HEK293 (cell line): ENCODE results near the gene LILRB5.

Experiments
- CTCF ChIA-PET: fragments of 350-600 bp; formaldehyde crosslinking; extraction: SDS; loops from one replicate; lab custom pipeline; 2021; ENCODE audit warnings: antibody characterized with exemption; lab: Yijun Ruan, JAX
- POLR2A ChIA-PET: fragments of 300-600 bp; formaldehyde crosslinking; extraction: SDS; loops from one replicate; lab custom pipeline; 2020; ENCODE audit warnings: antibody characterized with exemption, inconsistent platforms; lab: Yijun Ruan, JAX
- H3K27ac ChIP-seq: fragments of 200-500 bp; sonication (Bioruptor generic); 2 replicates; pipeline ENCODE4 v1.5.1; 2014; ENCODE audit warnings: low read depth, low read length, control low read depth, inconsistent platforms; ENCODE audit errors: extremely low read depth
- H3K36me3 ChIP-seq, 2 experiments: fragments of 200-500 bp in 1 of 2; sonication (Bioruptor generic) in 1 of 2; 1 replicate in 1 of 2; 2 replicates in 1 of 2; pipeline ENCODE4 v1.5.1; 2014 to 2017; ENCODE audit warnings: inconsistent platforms in 2 of 2, low read length in 2 of 2; ENCODE audit not compliant: control insufficient read depth in 2 of 2, insufficient read depth in 1 of 2
- H3K4me1 ChIP-seq: fragments of 200-500 bp; sonication (Bioruptor generic); 2 replicates; pipeline ENCODE4 v1.5.1; 2014; ENCODE audit warnings: mild to moderate bottlenecking, low read length, inconsistent platforms; ENCODE audit not compliant: control insufficient read depth, insufficient read depth
- H3K4me3 ChIP-seq: 2 replicates; pipeline ENCODE4 v1.5.1; 2011; ENCODE audit warnings: low read depth, mild to moderate bottlenecking, control low read depth, low read length, moderate library complexity
- H3K9me3 ChIP-seq: fragments of 200-500 bp; sonication (Bioruptor generic); 2 replicates; pipeline ENCODE4 v1.5.1; 2014; ENCODE audit warnings: low read depth, low read length, inconsistent platforms; ENCODE audit not compliant: control insufficient read depth, insufficient read depth
- GLI4 ChIP-seq: fragments of 450-650 bp; formaldehyde crosslinking; IDR thresholded peaks from 2 replicates; pipeline ENCODE4 v1.5.1; 2016; ENCODE audit warnings: missing biosample characterization, missing genetic modification characterization
- HOXA7 ChIP-seq: sonication (generic); formaldehyde crosslinking; IDR thresholded peaks from 2 replicates; pipeline ENCODE4 v1.8.1; 2022; ENCODE audit warnings: missing genetic modification reagents, borderline replicate concordance
- KLF1 ChIP-seq: fragments of 450-650 bp; formaldehyde crosslinking; IDR thresholded peaks from 2 replicates; pipeline ENCODE4 v1.5.1; 2016; ENCODE audit warnings: missing biosample characterization, missing genetic modification characterization
- KLF9 ChIP-seq: fragments of 450-650 bp; formaldehyde crosslinking; IDR thresholded peaks from 2 replicates; pipeline ENCODE4 v1.5.1; 2016; ENCODE audit warnings: missing biosample characterization, missing genetic modification characterization, low read depth
- PRDM10 ChIP-seq: fragments of 450-650 bp; formaldehyde crosslinking; IDR thresholded peaks from 2 replicates; pipeline ENCODE4 v1.5.1; 2016; ENCODE audit warnings: missing biosample characterization, missing genetic modification characterization
- ZBTB10 ChIP-seq: fragments of 450-650 bp; formaldehyde crosslinking; IDR thresholded peaks from 2 replicates; pipeline ENCODE4 v1.5.1; 2016; ENCODE audit warnings: missing biosample characterization, missing genetic modification characterization
- ZFP3 ChIP-seq: fragments of 450-650 bp; formaldehyde crosslinking; IDR thresholded peaks from 2 replicates; pipeline ENCODE4 v1.5.1; 2016; ENCODE audit warnings: low read depth, missing biosample characterization, missing genetic modification characterization
- ZFP69B ChIP-seq: fragments of 450-650 bp; formaldehyde crosslinking; IDR thresholded peaks from 2 replicates; pipeline ENCODE4 v1.5.1; 2016; ENCODE audit warnings: missing biosample characterization, missing genetic modification characterization
- ZNF121 ChIP-seq: fragments of 450-650 bp; formaldehyde crosslinking; IDR thresholded peaks from 2 replicates; pipeline ENCODE4 v1.5.1; 2016; ENCODE audit warnings: missing biosample characterization, missing genetic modification characterization
- ZNF221 ChIP-seq: fragments of 450-650 bp; formaldehyde crosslinking; IDR thresholded peaks from 2 replicates; pipeline ENCODE4 v1.5.1; 2017; ENCODE audit warnings: missing biosample characterization, missing genetic modification characterization, borderline replicate concordance
- ZNF302 ChIP-seq: fragments of 450-650 bp; formaldehyde crosslinking; IDR thresholded peaks from 2 replicates; pipeline ENCODE4 v1.5.1; 2016; ENCODE audit warnings: missing biosample characterization, missing genetic modification characterization, low read depth
- ZNF426 ChIP-seq: fragments of 450-650 bp; formaldehyde crosslinking; IDR thresholded peaks from 2 replicates; pipeline ENCODE4 v1.5.1; 2017; ENCODE audit warnings: missing biosample characterization, missing genetic modification characterization, mild to moderate bottlenecking, inconsistent platforms, moderate library complexity
- ZNF433 ChIP-seq: fragments of 450-650 bp; formaldehyde crosslinking; IDR thresholded peaks from 2 replicates; pipeline ENCODE4 v1.5.1; 2016; ENCODE audit warnings: missing biosample characterization, missing genetic modification characterization, low read depth
- ZNF488 ChIP-seq: fragments of 450-650 bp; formaldehyde crosslinking; IDR thresholded peaks from 2 replicates; pipeline ENCODE4 v1.5.1; 2016; ENCODE audit warnings: missing biosample characterization, missing genetic modification characterization
- ZNF558 ChIP-seq: fragments of 450-650 bp; formaldehyde crosslinking; IDR thresholded peaks from 2 replicates; pipeline ENCODE4 v1.5.1; 2016; ENCODE audit warnings: missing biosample characterization, missing genetic modification characterization
- ZNF596 ChIP-seq: fragments of 450-650 bp; IDR thresholded peaks from 2 replicates; pipeline ENCODE4 v1.5.0; 2018; ENCODE audit warnings: missing biosample characterization, mild to moderate bottlenecking, missing genetic modification characterization, moderate library complexity
- ZNF621 ChIP-seq: fragments of 450-650 bp; formaldehyde crosslinking; IDR thresholded peaks from 2 replicates; pipeline ENCODE4 v1.5.1; 2017; ENCODE audit warnings: missing biosample characterization, missing genetic modification characterization
- TF ChIP-seq, protein P1 (sequence below): fragments of 450-650 bp; formaldehyde crosslinking; IDR thresholded peaks from 2 replicates; pipeline ENCODE4 v1.5.0; 2017; ENCODE audit warnings: missing biosample characterization, missing genetic modification characterization, borderline replicate concordance
- TF ChIP-seq, protein P2 (sequence below): fragments of 450-650 bp; formaldehyde crosslinking; IDR thresholded peaks from 2 replicates; pipeline ENCODE4 v1.5.1; 2016; ENCODE audit warnings: missing biosample characterization, missing genetic modification characterization
- TF ChIP-seq, protein P3 (sequence below): fragments of 450-650 bp; formaldehyde crosslinking; IDR thresholded peaks from 2 replicates; pipeline ENCODE4 v1.5.1; 2016; ENCODE audit warnings: missing biosample characterization, missing genetic modification characterization

Gene LILRB5

DNA sequence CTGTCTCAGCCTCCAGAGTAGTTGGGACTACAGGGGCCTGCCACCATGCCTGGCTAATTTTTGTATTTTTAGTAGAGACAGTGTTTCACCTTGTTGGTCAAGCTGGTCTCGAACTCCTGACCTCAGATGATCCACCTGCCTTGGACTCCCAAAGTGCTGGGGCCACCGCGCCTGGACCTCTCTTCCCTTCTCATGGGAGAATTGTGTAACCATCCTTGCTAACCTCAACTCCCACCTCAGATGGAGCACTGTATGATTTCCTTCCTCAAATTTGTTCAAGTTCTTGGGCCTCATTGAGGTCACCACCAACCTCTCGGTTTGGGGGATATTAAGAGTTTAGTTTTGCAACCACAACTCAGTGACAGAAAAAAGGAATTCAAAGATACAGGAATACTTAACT, 45.2 kb upstream of the LILRB5 start (continued):
- TF ChIP-seq ZNF558 (tag by site-specific recombination) (no peak), ZNF596 (tag by site-specific recombination) (no peak), ZNF121 (tag by site-specific recombination) (no peak)

DNA sequence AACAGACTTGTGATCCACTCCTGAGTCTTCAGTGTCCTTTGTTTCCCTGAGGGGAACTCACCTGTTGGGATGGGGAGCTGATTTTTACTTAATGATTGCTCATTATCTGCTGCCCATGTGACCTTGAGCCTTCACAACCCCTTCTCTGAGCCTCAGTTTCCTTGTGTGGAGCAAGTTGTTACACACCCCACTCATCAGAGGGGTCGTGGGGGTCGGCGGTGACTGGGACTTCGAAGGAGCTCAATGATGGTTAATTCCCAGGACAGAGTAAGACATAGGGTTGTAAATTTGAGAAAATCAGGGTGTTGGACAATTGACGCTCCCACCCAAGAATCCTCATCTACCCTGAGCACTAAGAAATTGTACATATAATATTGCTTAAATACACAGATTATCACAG, 42.4 kb upstream of the LILRB5 start:
- Histone ChIP-seq H3K27ac (no peak overlapping the region), H3K4me3 (no peak overlapping the region), H3K9me3 (no peaks in the 10 kb centered on the region), H3K36me3 (no peaks in the 10 kb centered on the region)
- CTCF ChIA-PET: interaction anchor here (0.6 kb wide), 1 partner anchor 38 kb away, joined by 3 read pairs; no protein-coding TSS in a partner anchor
- TF ChIP-seq, protein P1, sequence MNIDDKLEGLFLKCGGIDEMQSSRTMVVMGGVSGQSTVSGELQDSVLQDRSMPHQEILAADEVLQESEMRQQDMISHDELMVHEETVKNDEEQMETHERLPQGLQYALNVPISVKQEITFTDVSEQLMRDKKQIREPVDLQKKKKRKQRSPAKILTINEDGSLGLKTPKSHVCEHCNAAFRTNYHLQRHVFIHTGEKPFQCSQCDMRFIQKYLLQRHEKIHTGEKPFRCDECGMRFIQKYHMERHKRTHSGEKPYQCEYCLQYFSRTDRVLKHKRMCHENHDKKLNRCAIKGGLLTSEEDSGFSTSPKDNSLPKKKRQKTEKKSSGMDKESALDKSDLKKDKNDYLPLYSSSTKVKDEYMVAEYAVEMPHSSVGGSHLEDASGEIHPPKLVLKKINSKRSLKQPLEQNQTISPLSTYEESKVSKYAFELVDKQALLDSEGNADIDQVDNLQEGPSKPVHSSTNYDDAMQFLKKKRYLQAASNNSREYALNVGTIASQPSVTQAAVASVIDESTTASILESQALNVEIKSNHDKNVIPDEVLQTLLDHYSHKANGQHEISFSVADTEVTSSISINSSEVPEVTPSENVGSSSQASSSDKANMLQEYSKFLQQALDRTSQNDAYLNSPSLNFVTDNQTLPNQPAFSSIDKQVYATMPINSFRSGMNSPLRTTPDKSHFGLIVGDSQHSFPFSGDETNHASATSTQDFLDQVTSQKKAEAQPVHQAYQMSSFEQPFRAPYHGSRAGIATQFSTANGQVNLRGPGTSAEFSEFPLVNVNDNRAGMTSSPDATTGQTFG (tag by site-specific recombination): no peak
- TF ChIP-seq GLI4 (tag by site-specific recombination) (no peak), ZNF426 (no peak), ZFP3 (no peak), ZNF433 (tag by site-specific recombination) (no peak)
- TF ChIP-seq, protein P2, sequence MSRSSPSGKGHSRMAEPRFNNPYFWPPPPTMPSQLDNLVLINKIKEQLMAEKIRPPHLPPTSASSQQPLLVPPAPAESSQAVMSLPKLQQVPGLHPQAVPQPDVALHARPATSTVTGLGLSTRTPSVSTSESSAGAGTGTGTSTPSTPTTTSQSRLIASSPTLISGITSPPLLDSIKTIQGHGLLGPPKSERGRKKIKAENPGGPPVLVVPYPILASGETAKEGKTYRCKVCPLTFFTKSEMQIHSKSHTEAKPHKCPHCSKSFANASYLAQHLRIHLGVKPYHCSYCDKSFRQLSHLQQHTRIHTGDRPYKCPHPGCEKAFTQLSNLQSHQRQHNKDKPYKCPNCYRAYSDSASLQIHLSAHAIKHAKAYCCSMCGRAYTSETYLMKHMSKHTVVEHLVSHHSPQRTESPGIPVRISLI: no peak
- TF ChIP-seq, all 188 proteins: peak for 0
- H3K4me1 ChIP-seq: no peaks in the 10 kb centered on the region
- POLR2A ChIA-PET: no interaction called here

- Histone ChIP-seq H3K36me3 (no peaks in the 10 kb centered on the region), H3K9me3 (no peaks in the 10 kb centered on the region), H3K27ac (no peak overlapping the region)
- ChIA-PET POLR2A (no interaction called here), CTCF (interaction anchor here (0.6 kb wide), 1 partner anchor 37 kb away, joined by 3 read pairs; no protein-coding TSS in a partner anchor)
- no peak for TF ChIP-seq PRDM10 (tag by site-specific recombination)
- no peak for TF ChIP-seq ZNF621 (tag by site-specific recombination)
- TF ChIP-seq ZNF488 (tag by site-specific recombination): no peak
- TF ChIP-seq ZNF221: no peak
- no peak for TF ChIP-seq KLF9 (tag by site-specific recombination)
- TF ChIP-seq, protein P3, sequence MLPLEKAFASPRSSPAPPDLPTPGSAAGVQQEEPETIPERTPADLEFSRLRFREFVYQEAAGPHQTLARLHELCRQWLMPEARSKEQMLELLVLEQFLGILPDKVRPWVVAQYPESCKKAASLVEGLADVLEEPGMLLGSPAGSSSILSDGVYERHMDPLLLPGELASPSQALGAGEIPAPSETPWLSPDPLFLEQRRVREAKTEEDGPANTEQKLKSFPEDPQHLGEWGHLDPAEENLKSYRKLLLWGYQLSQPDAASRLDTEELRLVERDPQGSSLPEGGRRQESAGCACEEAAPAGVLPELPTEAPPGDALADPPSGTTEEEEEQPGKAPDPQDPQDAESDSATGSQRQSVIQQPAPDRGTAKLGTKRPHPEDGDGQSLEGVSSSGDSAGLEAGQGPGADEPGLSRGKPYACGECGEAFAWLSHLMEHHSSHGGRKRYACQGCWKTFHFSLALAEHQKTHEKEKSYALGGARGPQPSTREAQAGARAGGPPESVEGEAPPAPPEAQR (tag by site-specific recombination): no peak
- TF ChIP-seq ZNF302 (tag by site-specific recombination): no peak
- TF ChIP-seq HOXA7 (CRISPR knock-in tag): no peak
- TF ChIP-seq ZBTB10 (tag by site-specific recombination): no peak
- TF ChIP-seq KLF1 (tag by site-specific recombination): no peak
- TF ChIP-seq, protein P2: no peak
- no peak for TF ChIP-seq ZFP69B
- TF ChIP-seq, all 188 proteins: peak for 0
- H3K4me1 ChIP-seq: no peaks in the 10 kb centered on the region
- no peak overlapping the region for H3K4me3 ChIP-seq
Measured at GRCh38 chr19:54299126-54299498, 42.0 kb upstream of the LILRB5 start.
